Vagina (tissue), 2 donors: ENCODE data around the gene ZBTB25.

Experiments
- CTCF ChIP-seq, 3 experiments: fragments of 450-650 bp in 2 of 3; fragments of 200-600 bp in 1 of 3; sonication (generic) in 1 of 3; IDR thresholded peaks; one replicate each; pipeline ENCODE4 v1.5.1; 2017 to 2019; ENCODE audit warnings: antibody characterized with exemption in 3 of 3, mild to moderate bottlenecking in 2 of 3, moderate library complexity in 2 of 3
- POLR2A ChIP-seq, 2 donors: fragments of 450-650 bp; IDR thresholded peaks; one replicate each; pipeline ENCODE4 v1.6.1; 2017; ENCODE audit warnings: antibody characterized with exemption in 2 of 2, mild to moderate bottlenecking in 2 of 2, moderate library complexity in 2 of 2
- POLR2AphosphoS5 ChIP-seq, 2 donors: sonication (generic); formaldehyde crosslinking; IDR thresholded peaks; one replicate each; pipeline ENCODE4 v1.9.0; 2017; ENCODE audit warnings: antibody characterized with exemption in 2 of 2, mild to moderate bottlenecking in 2 of 2, low read depth in 1 of 2; ENCODE audit not compliant: insufficient read depth in 1 of 2

- no peak for TF ChIP-seq CTCF (IDR thresholded peaks at IDR 0.05)
- no peak for TF ChIP-seq POLR2A (IDR thresholded peaks at IDR 0.05)
- TF ChIP-seq POLR2AphosphoS5 (IDR thresholded peaks at IDR 0.05; ENCODE audit: insufficient read depth in 1 of 2, low read depth in 1 of 2) = no peak
These were observed 101.7 kb downstream of the ZBTB25 start for GRCh38 chr14:64401949-64402348.
